Loucy (cell line): Measurements from ENCODE around the gene IL18BP.

ENCODE experiments used
- H2AFZ ChIP-seq: fragments of 200-600 bp; sonication (generic); 2 replicates; pipeline ENCODE4 v1.6.0; 2016; ENCODE audit warnings: antibody characterized with exemption, mild to moderate bottlenecking, low read length, moderate library complexity
- H3F3A ChIP-seq: fragments of 200-600 bp; 2 replicates; pipeline ENCODE4 v1.6.0; 2016; ENCODE audit warnings: antibody characterized with exemption, low read depth, mild to moderate bottlenecking
- H3K27me3 ChIP-seq: fragments of 200-600 bp; sonication (generic); 2 replicates; pipeline ENCODE4 v1.6.1; 2014; ENCODE audit warnings: low read length, mild to moderate bottlenecking; ENCODE audit not compliant: insufficient read depth, poor library complexity, severe bottlenecking
- H3K36me3 ChIP-seq: fragments of 200-600 bp; sonication (generic); 2 replicates; pipeline ENCODE4 v1.6.1; 2016; ENCODE audit warnings: low read length; ENCODE audit not compliant: insufficient read depth
- H3K4me1 ChIP-seq: fragments of 200-600 bp; sonication (generic); 2 replicates; pipeline ENCODE4 v1.5.1; 2014; ENCODE audit warnings: low read length, mild to moderate bottlenecking; ENCODE audit not compliant: insufficient read depth, poor library complexity, severe bottlenecking
- H3K4me2 ChIP-seq: fragments of 200-600 bp; sonication (generic); 2 replicates; pipeline ENCODE4 v1.6.0; 2014; ENCODE audit warnings: antibody characterized with exemption, low read length, low read depth, mild to moderate bottlenecking; ENCODE audit not compliant: poor library complexity, severe bottlenecking
- H3K4me3 ChIP-seq: fragments of 200-600 bp; sonication (generic); 2 replicates; pipeline ENCODE4 v1.5.1; 2014; ENCODE audit warnings: low read length, mild to moderate bottlenecking, mixed read lengths; ENCODE audit not compliant: poor library complexity, severe bottlenecking
- H3K79me2 ChIP-seq: fragments of 200-600 bp; sonication (generic); 2 replicates; pipeline ENCODE4 v1.6.1; 2014; ENCODE audit warnings: low read length; ENCODE audit not compliant: insufficient read depth
- H3K9ac ChIP-seq: fragments of 200-600 bp; sonication (generic); 2 replicates; pipeline ENCODE4 v1.6.0; 2014; ENCODE audit warnings: mild to moderate bottlenecking, low read depth, low read length, moderate library complexity; ENCODE audit not compliant: poor library complexity, severe bottlenecking
- H3K9me2 ChIP-seq: fragments of 200-600 bp; sonication (generic); replicated peaks from 2 replicates; pipeline ENCODE4 v1.6.1; 2016; ENCODE audit warnings: low read depth, low read length, mixed read lengths
- H3K9me3 ChIP-seq: fragments of 200-600 bp; sonication (generic); 2 replicates; pipeline ENCODE4 v1.6.1; 2014; ENCODE audit warnings: mild to moderate bottlenecking, antibody characterized with exemption, low read length, low read depth; ENCODE audit not compliant: insufficient read depth
- H4K20me1 ChIP-seq: fragments of 200-600 bp; sonication (generic); 2 replicates; pipeline ENCODE4 v1.6.0; 2014; ENCODE audit warnings: antibody characterized with exemption, low read length, mild to moderate bottlenecking; ENCODE audit not compliant: insufficient read depth, poor library complexity, severe bottlenecking
- CTCF ChIP-seq: fragments of 200-600 bp; sonication (generic); conservative IDR thresholded peaks from 2 replicates; pipeline ENCODE4 v1.5.1; 2014; ENCODE audit warnings: mild to moderate bottlenecking, antibody characterized with exemption, low read length
- EZH2phosphoT487 ChIP-seq: fragments of 200-600 bp; IDR thresholded peaks from 2 replicates; pipeline ENCODE4 v1.6.1; 2018; ENCODE audit warnings: antibody characterized with exemption, mild to moderate bottlenecking, moderate library complexity, borderline replicate concordance

Gene IL18BP

GRCh38 chr11:71955898-71956456 is 42.7 kb upstream of the IL18BP start:
- H3K4me3 ChIP-seq, result no peak overlapping the region
- H3K79me2 ChIP-seq, result peaks cover 40% of the 10 kb centered on the region; the same call in 1 of the 2 replicates
- no peaks in the 10 kb centered on the region for H3K9me2 ChIP-seq
- no peaks in the 10 kb centered on the region for H3K27me3 ChIP-seq
- H3K9ac ChIP-seq, result no peak overlapping the region
- no peaks in the 10 kb centered on the region for H3K9me3 ChIP-seq
- H4K20me1 ChIP-seq, result no peaks in the 10 kb centered on the region
- H3K4me2 ChIP-seq, result no peak overlapping the region
- H2AFZ ChIP-seq, result no peak overlapping the region
- peaks cover 16% of the 10 kb centered on the region; the same call in 1 of the 2 replicates for H3K36me3 ChIP-seq
- H3K4me1 ChIP-seq, result no peaks in the 10 kb centered on the region
- H3F3A ChIP-seq, result no peaks in the 10 kb centered on the region
- no peak for TF ChIP-seq EZH2phosphoT487
- TF ChIP-seq CTCF, result no peak

GRCh38 chr11:71962428-71963038 is 36.2 kb upstream of the IL18BP start:
- H4K20me1 ChIP-seq, result no peaks in the 10 kb centered on the region

GRCh38 chr11:71963468-71963867 is 35.2 kb upstream of the IL18BP start:
- H3K36me3 ChIP-seq, result peaks cover 58% of the 10 kb centered on the region
- no peaks in the 10 kb centered on the region for H3K79me2 ChIP-seq
- H2AFZ ChIP-seq, result no peak overlapping the region

More at GRCh38 chr11:71962428-71963038, 36.2 kb upstream of the IL18BP start:
- TF ChIP-seq EZH2phosphoT487 (no peak), CTCF (no peak)
- H2AFZ ChIP-seq, result no peak overlapping the region
- no peaks in the 10 kb centered on the region for H3K27me3 ChIP-seq
- no peaks in the 10 kb centered on the region for H3K9me2 ChIP-seq
- H3K4me3 ChIP-seq, result no peak overlapping the region
- no peak overlapping the region for H3K9ac ChIP-seq
- peaks cover 56% of the 10 kb centered on the region for H3K36me3 ChIP-seq
- H3F3A ChIP-seq, result no peaks in the 10 kb centered on the region
- H3K4me2 ChIP-seq, result no peak overlapping the region
- no peaks in the 10 kb centered on the region for H3K4me1 ChIP-seq
- no peaks in the 10 kb centered on the region for H3K9me3 ChIP-seq
- H3K79me2 ChIP-seq, result no peaks in the 10 kb centered on the region

More at GRCh38 chr11:71963468-71963867, 35.2 kb upstream of the IL18BP start:
- Histone ChIP-seq H3K4me1 (no peaks in the 10 kb centered on the region), H3F3A (no peaks in the 10 kb centered on the region), H3K4me3 (no peak overlapping the region), H3K9ac (no peak overlapping the region), H3K9me2 (no peaks in the 10 kb centered on the region), H3K27me3 (no peaks in the 10 kb centered on the region), H3K4me2 (no peak overlapping the region), H4K20me1 (no peaks in the 10 kb centered on the region), H3K9me3 (no peaks in the 10 kb centered on the region)
- TF ChIP-seq CTCF, result no peak
- TF ChIP-seq EZH2phosphoT487, result no peak
